ENCODE data around the gene SOCS6.

DNA sequence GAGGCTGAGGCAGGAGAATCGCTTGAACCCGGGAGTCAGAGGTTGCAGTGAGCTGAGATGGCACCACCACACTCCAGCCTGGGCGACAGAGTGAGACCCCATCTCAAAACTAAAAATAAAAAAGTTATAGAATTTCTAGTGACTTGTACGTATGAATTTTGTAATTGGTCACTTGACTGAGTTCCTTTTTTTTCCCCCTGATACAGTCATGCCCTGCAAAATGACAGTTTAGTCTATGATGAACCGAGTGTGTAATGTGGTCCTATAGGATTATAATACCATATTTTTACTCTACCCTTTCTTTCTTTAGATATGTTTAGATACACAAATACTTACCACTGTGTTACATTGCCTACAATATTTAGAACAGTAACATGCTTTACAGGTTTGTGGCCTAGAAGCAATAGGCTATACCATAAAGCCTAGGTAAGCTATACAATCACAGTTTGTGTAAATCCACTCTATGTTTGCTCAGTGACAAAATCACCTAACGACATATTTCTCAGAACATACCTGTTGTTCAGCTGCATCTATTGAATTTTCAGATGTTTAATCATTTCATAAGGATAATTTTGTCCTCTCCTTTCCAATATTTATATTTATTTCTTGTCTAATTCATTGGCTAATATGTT lies 25.4 kb downstream of the SOCS6 start:
- TF ChIP-seq GATA2 (CRISPR knock-in tag; IDR thresholded peaks at IDR 0.05): no peak
- TF ChIP-seq, protein P1, sequence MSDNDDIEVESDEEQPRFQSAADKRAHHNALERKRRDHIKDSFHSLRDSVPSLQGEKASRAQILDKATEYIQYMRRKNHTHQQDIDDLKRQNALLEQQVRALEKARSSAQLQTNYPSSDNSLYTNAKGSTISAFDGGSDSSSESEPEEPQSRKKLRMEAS (IDR thresholded peaks at IDR 0.05; ENCODE audit: low read depth): no peak
- TF ChIP-seq, protein P2, sequence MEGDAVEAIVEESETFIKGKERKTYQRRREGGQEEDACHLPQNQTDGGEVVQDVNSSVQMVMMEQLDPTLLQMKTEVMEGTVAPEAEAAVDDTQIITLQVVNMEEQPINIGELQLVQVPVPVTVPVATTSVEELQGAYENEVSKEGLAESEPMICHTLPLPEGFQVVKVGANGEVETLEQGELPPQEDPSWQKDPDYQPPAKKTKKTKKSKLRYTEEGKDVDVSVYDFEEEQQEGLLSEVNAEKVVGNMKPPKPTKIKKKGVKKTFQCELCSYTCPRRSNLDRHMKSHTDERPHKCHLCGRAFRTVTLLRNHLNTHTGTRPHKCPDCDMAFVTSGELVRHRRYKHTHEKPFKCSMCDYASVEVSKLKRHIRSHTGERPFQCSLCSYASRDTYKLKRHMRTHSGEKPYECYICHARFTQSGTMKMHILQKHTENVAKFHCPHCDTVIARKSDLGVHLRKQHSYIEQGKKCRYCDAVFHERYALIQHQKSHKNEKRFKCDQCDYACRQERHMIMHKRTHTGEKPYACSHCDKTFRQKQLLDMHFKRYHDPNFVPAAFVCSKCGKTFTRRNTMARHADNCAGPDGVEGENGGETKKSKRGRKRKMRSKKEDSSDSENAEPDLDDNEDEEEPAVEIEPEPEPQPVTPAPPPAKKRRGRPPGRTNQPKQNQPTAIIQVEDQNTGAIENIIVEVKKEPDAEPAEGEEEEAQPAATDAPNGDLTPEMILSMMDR (IDR thresholded peaks at IDR 0.05): no peak
- no peak for TF ChIP-seq FOSL2 (IDR thresholded peaks at IDR 0.05; ENCODE audit: borderline replicate concordance, low read depth)
- no peak for TF ChIP-seq SMC3 (IDR thresholded peaks at IDR 0.05; ENCODE audit: low read depth, low read length)
- no peak for TF ChIP-seq RFX5 (IDR thresholded peaks at IDR 0.05; ENCODE audit: low read length)
